H9 (cell line): ENCODE measurements around the gene ANKRD13B. TPM values are rescaled to one million over a fixed set of nuclear protein-coding genes. Genes with fewer than 3 reads are reported as not detected.

Experiments used
- DNase-seq: peaks from one replicate; pipeline ENCODE4 v3.0.0-alpha.2; 2017
- H2AFZ ChIP-seq: one replicate; pipeline ENCODE4 v1.6.1; 2013; ENCODE audit warnings: mild to moderate bottlenecking, low read length, control low read depth, moderate library complexity
- H2AK5ac ChIP-seq: 2 replicates; pipeline ENCODE4 v1.6.1; 2013; ENCODE audit warnings: low read length, control low read depth, mixed read lengths; ENCODE audit not compliant: insufficient read length
- H2BK120ac ChIP-seq: one replicate; pipeline ENCODE4 v1.6.1; 2013; ENCODE audit warnings: low read depth, mild to moderate bottlenecking, low read length, control low read depth, inconsistent platforms; ENCODE audit not compliant: poor library complexity, severe bottlenecking
- H2BK12ac ChIP-seq: 2 replicates; pipeline ENCODE4 v1.6.1; 2013; ENCODE audit warnings: low read length, control low read depth, mixed read lengths, low read depth; ENCODE audit not compliant: insufficient read length
- H2BK15ac ChIP-seq: 2 replicates; pipeline ENCODE4 v1.6.1; 2013; ENCODE audit warnings: low read depth, low read length, control low read depth
- H2BK20ac ChIP-seq: one replicate; pipeline ENCODE4 v1.6.1; 2013; ENCODE audit warnings: low read depth, mild to moderate bottlenecking, low read length, control low read depth, inconsistent platforms; ENCODE audit not compliant: poor library complexity, severe bottlenecking
- H2BK5ac ChIP-seq: 2 replicates; pipeline ENCODE4 v1.6.1; 2013; ENCODE audit warnings: low read length, control low read depth, mixed read lengths; ENCODE audit not compliant: insufficient read length
- H3K14ac ChIP-seq: 2 replicates; pipeline ENCODE4 v1.6.1; 2013; ENCODE audit warnings: low read length, control low read depth; ENCODE audit not compliant: insufficient read depth
- H3K18ac ChIP-seq: 2 replicates; pipeline ENCODE4 v1.6.1; 2013; ENCODE audit warnings: low read depth, mild to moderate bottlenecking, mixed read lengths, low read length, control low read depth; ENCODE audit not compliant: insufficient read length
- H3K23ac ChIP-seq: 2 replicates; pipeline ENCODE4 v1.6.1; 2013; ENCODE audit warnings: low read length, control low read depth, mixed read lengths, low read depth; ENCODE audit not compliant: insufficient read length
- H3K23me2 ChIP-seq: 2 replicates; pipeline ENCODE4 v1.6.1; 2013; ENCODE audit warnings: low read depth, mild to moderate bottlenecking, mixed read lengths, low read length, control low read depth; ENCODE audit not compliant: insufficient read length, poor library complexity, severe bottlenecking
- H3K27ac ChIP-seq: 2 replicates; pipeline ENCODE4 v1.5.1; 2013; ENCODE audit warnings: low read length, control low read depth, mixed read lengths, low read depth; ENCODE audit not compliant: insufficient read length
- H3K27me3 ChIP-seq: 2 replicates; pipeline ENCODE4 v1.6.1; 2013; ENCODE audit warnings: low read length, control low read depth, inconsistent platforms; ENCODE audit not compliant: insufficient read depth
- H3K4ac ChIP-seq: 2 replicates; pipeline ENCODE4 v1.6.1; 2013; ENCODE audit warnings: low read depth, mild to moderate bottlenecking, control low read depth, inconsistent platforms, low read length, moderate library complexity
- H3K4me1 ChIP-seq: 2 replicates; pipeline ENCODE4 v1.6.1; 2013; ENCODE audit warnings: low read length, control low read depth, inconsistent platforms; ENCODE audit not compliant: insufficient read depth
- H3K4me2 ChIP-seq: 2 replicates; pipeline ENCODE4 v1.6.1; 2013; ENCODE audit warnings: low read length, control low read depth, mixed read lengths; ENCODE audit not compliant: insufficient read length, insufficient read depth
- H3K56ac ChIP-seq: 2 replicates; pipeline ENCODE4 v1.6.1; 2013; ENCODE audit warnings: low read depth, mild to moderate bottlenecking, mixed read lengths, low read length, control low read depth; ENCODE audit not compliant: insufficient read length
- H3K79me1 ChIP-seq: 2 replicates; pipeline ENCODE4 v1.6.1; 2013; ENCODE audit warnings: low read depth, mild to moderate bottlenecking, moderate library complexity, low read length, control low read depth, inconsistent platforms; ENCODE audit not compliant: insufficient read depth, poor library complexity, severe bottlenecking
- H3K79me2 ChIP-seq: 2 replicates; pipeline ENCODE4 v1.6.1; 2013; ENCODE audit warnings: low read length, control low read depth, inconsistent platforms; ENCODE audit not compliant: insufficient read depth
- H3K9ac ChIP-seq: 2 replicates; pipeline ENCODE4 v1.6.1; 2013; ENCODE audit warnings: low read length, control low read depth, mixed read lengths; ENCODE audit not compliant: insufficient read length; ENCODE audit errors: extremely low read depth
- H3K9me3 ChIP-seq: one replicate; pipeline ENCODE4 v1.6.1; 2013; ENCODE audit warnings: low read depth, low read length, inconsistent platforms; ENCODE audit not compliant: control insufficient read depth
- H3T11ph ChIP-seq: one replicate; pipeline ENCODE4 v1.6.1; 2013; ENCODE audit warnings: mild to moderate bottlenecking, low read length, control low read depth, inconsistent platforms
- H4K20me1 ChIP-seq: one replicate; pipeline ENCODE4 v1.6.1; 2013; ENCODE audit not compliant: control insufficient read depth, insufficient read length, insufficient read depth
- H4K5ac ChIP-seq: 2 replicates; pipeline ENCODE4 v1.6.1; 2013; ENCODE audit warnings: low read depth, mild to moderate bottlenecking, mixed read lengths, low read length, control low read depth; ENCODE audit not compliant: insufficient read length
- H4K8ac ChIP-seq: replicated peaks from 2 replicates; pipeline ENCODE4 v1.6.1; 2013; ENCODE audit warnings: low read length, control low read depth, mixed read lengths, low read depth; ENCODE audit not compliant: insufficient read length
- H4K91ac ChIP-seq: 2 replicates; pipeline ENCODE4 v1.6.1; 2013; ENCODE audit warnings: low read depth, mild to moderate bottlenecking, moderate library complexity, mixed read lengths, low read length, control low read depth; ENCODE audit not compliant: insufficient read length
- H3K27ac Mint-ChIP-seq, 3 experiments: 2 replicates in 2 of 3; 3 replicates in 1 of 3; pipeline ENCODE4 v1.8.0; 2020 to 2021; ENCODE audit warnings: mixed read lengths in 3 of 3, mild to moderate bottlenecking in 1 of 3, moderate library complexity in 1 of 3
- H3K27me3 Mint-ChIP-seq: 2 replicates; pipeline ENCODE4 v1.8.0; 2021; ENCODE audit warnings: low read depth, mild to moderate bottlenecking, moderate library complexity, mixed read lengths
- H3K36me3 Mint-ChIP-seq, 3 experiments: 2 replicates in 2 of 3; 3 replicates in 1 of 3; pipeline ENCODE4 v1.8.0; 2020 to 2021; ENCODE audit warnings: low read depth in 3 of 3, mixed read lengths in 3 of 3; ENCODE audit not compliant: insufficient read depth in 1 of 3
- H3K4me1 Mint-ChIP-seq, 2 experiments: 2 replicates each; pipeline ENCODE4 v1.8.0; 2020; ENCODE audit warnings: mixed read lengths in 2 of 2
- H3K4me3 Mint-ChIP-seq, 2 experiments: 2 replicates in 1 of 2; 3 replicates in 1 of 2; pipeline ENCODE4 v1.8.0; 2020 to 2021; ENCODE audit warnings: mild to moderate bottlenecking in 2 of 2, mixed read lengths in 2 of 2, moderate library complexity in 1 of 2
- H3K9me3 Mint-ChIP-seq, 2 experiments: 2 replicates in 1 of 2; 3 replicates in 1 of 2; pipeline ENCODE4 v1.8.0; 2020; ENCODE audit warnings: mild to moderate bottlenecking in 2 of 2, mixed read lengths in 2 of 2, moderate library complexity in 1 of 2
- CTCF ChIP-seq: fragments of 200-600 bp; sonication (generic); conservative IDR thresholded peaks from 3 replicates; pipeline ENCODE4 v1.8.0; 2021; ENCODE audit warnings: antibody characterized with exemption, mild to moderate bottlenecking
- WGBS: extraction: QIAGEN DNeasy Blood & Tissue Kit; methylation state at CpG from one replicate; pipeline ENCODE4 v1.1.7; 2013; ENCODE audit warnings: missing lambda C conversion rate, low lambda C conversion rate, mixed read lengths; ENCODE audit not compliant: insufficient read length; ENCODE audit errors: extremely low coverage; 5-methylcytosine and 5-hydroxymethylcytosine counted together
- total RNA-seq: library from RNA; stranded (reverse); gene quantifications from 2 replicates; pipeline ENCODE4 v1.2.1, GENCODE V29; 2021

ANKRD13B gene
- total RNA-seq, 1 experiment from 2014 or later = 24.2 TPM

GRCh38 chr17:29546085-29546484, 46.8 kb upstream of the ANKRD13B start:
- Histone ChIP-seq H2BK15ac (no peak overlapping the region), H4K91ac (no peak overlapping the region), H3K23ac (no peak overlapping the region), H2AK5ac (no peak overlapping the region), H4K5ac (no peak overlapping the region), H3K9me3 (no peaks in the 10 kb centered on the region), H4K8ac (no peak overlapping the region), H3K23me2 (no peaks in the 10 kb centered on the region), H3K27me3 (no peaks in the 10 kb centered on the region), H3K56ac (no peak overlapping the region), H2AFZ (no peak overlapping the region), H3K79me1 (no peaks in the 10 kb centered on the region), H3K27ac (no peak overlapping the region), H3K18ac (no peak overlapping the region), H3K4me1 (no peaks in the 10 kb centered on the region; the same call in 1 of the 2 replicates), H3K79me2 (no peaks in the 10 kb centered on the region), H4K20me1 (no peaks in the 10 kb centered on the region), H3K9ac (no peak overlapping the region), H2BK20ac (no peak overlapping the region), H3K4ac (no peak overlapping the region), H3K4me2 (no peak overlapping the region), H2BK5ac (no peak overlapping the region), H3K14ac (no peak overlapping the region), H2BK120ac (no peak overlapping the region), H2BK12ac (no peak overlapping the region), H3T11ph (no peak overlapping the region)
- no peaks in the 10 kb centered on the region for H3K9me3 Mint-ChIP-seq
- peaks cover 3 to 9% of the 10 kb centered on the region in 2 experiments; a peak in 1 of 4 replicates for H3K4me1 Mint-ChIP-seq
- no CpG with 5 or more reads among the region's 1 CpG for WGBS
- TF ChIP-seq CTCF = no peak
- no peaks in the 10 kb centered on the region; the same call in 1 of the 2 replicates for H3K27me3 Mint-ChIP-seq
- no peak overlapping the region for H3K4me3 Mint-ChIP-seq
- H3K27ac Mint-ChIP-seq = no peak overlapping the region
- H3K36me3 Mint-ChIP-seq = peaks cover 3 to 32% (median 27%) of the 10 kb centered on the region in 3 experiments; a peak in 6 of 7 replicates
- DNase-seq = no peak
